Astrocyte (in vitro differentiated cells and primary cell): ENCODE data around the gene PCDHGB2. TPM values are rescaled to one million over a fixed set of nuclear protein-coding genes. Genes with fewer than 3 reads are reported as not detected.
"Not testable (repeated sequence)": the region's sequence is repeated elsewhere in the genome, so short reads cannot be mapped to it uniquely, and the experiment has no call there.

Experiments
- DNase-seq: peaks from one replicate; pipeline ENCODE4 v3.0.0-alpha.2; 2010; ENCODE audit warnings: low read depth
- FAIRE-seq: peaks from 2 replicates; lab custom pipeline; 2011; peaks lifted over from hg19 to GRCh38; lab: Jason Lieb, UNC
- H2AFZ ChIP-seq: 2 replicates; pipeline ENCODE4 v1.6.0; 2012; ENCODE audit warnings: low read depth, low read length, inconsistent platforms
- H3K27ac ChIP-seq: 2 replicates; pipeline ENCODE4 v1.5.1; 2011; ENCODE audit warnings: low read depth, low read length, inconsistent platforms
- H3K27me3 ChIP-seq: 2 replicates; pipeline ENCODE4 v1.6.0; 2011; ENCODE audit warnings: low read length, inconsistent platforms; ENCODE audit not compliant: insufficient read depth
- H3K36me3 ChIP-seq: 2 replicates; pipeline ENCODE4 v1.5.1; 2011; ENCODE audit warnings: low read length, inconsistent platforms; ENCODE audit not compliant: insufficient read depth
- H3K4me1 ChIP-seq: 2 replicates; pipeline ENCODE4 v1.5.1; 2011; ENCODE audit warnings: low read length, inconsistent platforms; ENCODE audit not compliant: insufficient read depth
- H3K4me2 ChIP-seq: 2 replicates; pipeline ENCODE4 v1.6.0; 2012; ENCODE audit warnings: low read length, inconsistent platforms
- H3K4me3 ChIP-seq: 2 replicates; pipeline ENCODE4 v1.5.1; 2011; ENCODE audit warnings: low read depth, mild to moderate bottlenecking, low read length, inconsistent platforms; ENCODE audit not compliant: insufficient read depth
- H3K79me2 ChIP-seq: 2 replicates; pipeline ENCODE4 v1.6.0; 2012; ENCODE audit warnings: mild to moderate bottlenecking, low read length, inconsistent platforms; ENCODE audit not compliant: insufficient read depth
- H3K9ac ChIP-seq: 2 replicates; pipeline ENCODE4 v1.6.0; 2012; ENCODE audit warnings: mild to moderate bottlenecking, low read length, inconsistent platforms
- H3K9me3 ChIP-seq: 2 replicates; pipeline ENCODE4 v1.5.1; 2012; ENCODE audit warnings: low read depth, mild to moderate bottlenecking, low read length, inconsistent platforms; ENCODE audit not compliant: insufficient read depth
- H4K20me1 ChIP-seq: 2 replicates; pipeline ENCODE4 v1.6.0; 2012; ENCODE audit warnings: low read length, inconsistent platforms; ENCODE audit not compliant: insufficient read depth
- H3K27ac Mint-ChIP-seq: one replicate; pipeline ENCODE4 v1.8.0; 2021; ENCODE audit warnings: mild to moderate bottlenecking, mixed read lengths; ENCODE audit not compliant: unreplicated experiment
- H3K27me3 Mint-ChIP-seq: one replicate; pipeline ENCODE4 v1.8.0; 2021; ENCODE audit warnings: low read depth, mixed read lengths; ENCODE audit not compliant: unreplicated experiment
- H3K36me3 Mint-ChIP-seq: one replicate; pipeline ENCODE4 v1.8.0; 2021; ENCODE audit warnings: low read depth, mixed read lengths; ENCODE audit not compliant: unreplicated experiment
- H3K4me1 Mint-ChIP-seq: one replicate; pipeline ENCODE4 v1.8.0; 2021; ENCODE audit warnings: low read depth, mixed read lengths; ENCODE audit not compliant: unreplicated experiment
- H3K4me3 Mint-ChIP-seq: one replicate; pipeline ENCODE4 v1.8.0; 2021; ENCODE audit warnings: mild to moderate bottlenecking, moderate library complexity, mixed read lengths; ENCODE audit not compliant: unreplicated experiment
- H3K9me3 Mint-ChIP-seq: one replicate; pipeline ENCODE4 v1.8.0; 2021; ENCODE audit warnings: mild to moderate bottlenecking, mixed read lengths; ENCODE audit not compliant: unreplicated experiment
- EZH2 ChIP-seq: IDR thresholded peaks from 2 replicates; pipeline ENCODE4 v1.6.1; 2012; ENCODE audit warnings: mild to moderate bottlenecking, low read length, inconsistent platforms; ENCODE audit not compliant: insufficient read depth
- total RNA-seq: library from RNA; stranded (reverse); gene quantifications from 2 replicates; pipeline ENCODE4 v1.2.1, GENCODE V29; 2021
- TF ChIP-seq, protein P1 (sequence below): IDR thresholded peaks from 2 replicates; pipeline ENCODE4 v1.5.1; 2011; ENCODE audit warnings: low read depth, mild to moderate bottlenecking, inconsistent platforms, low read length, moderate library complexity; ENCODE audit not compliant: insufficient read depth

Gene PCDHGB2
- total RNA-seq, 1 donor from 2014 or later: 1.4 TPM

GRCh38 chr5:141393267-141393666 is 33.5 kb downstream of the PCDHGB2 start:
- no peak overlapping the region for H3K4me3 Mint-ChIP-seq
- no peaks in the 10 kb centered on the region for H3K27me3 Mint-ChIP-seq
- H4K20me1 ChIP-seq: no peaks in the 10 kb centered on the region
- DNase-seq (no peak), FAIRE-seq (no peak)
- no peak overlapping the region for H3K27ac ChIP-seq
- H2AFZ ChIP-seq: no peak overlapping the region
- H3K27ac Mint-ChIP-seq: no peak overlapping the region
- peaks cover 26% of the 10 kb centered on the region for H3K36me3 Mint-ChIP-seq
- H3K9me3 Mint-ChIP-seq: peaks cover 42% of the 10 kb centered on the region
- no peaks in the 10 kb centered on the region for H3K36me3 ChIP-seq
- TF ChIP-seq EZH2: no peak
- TF ChIP-seq, protein P1, sequence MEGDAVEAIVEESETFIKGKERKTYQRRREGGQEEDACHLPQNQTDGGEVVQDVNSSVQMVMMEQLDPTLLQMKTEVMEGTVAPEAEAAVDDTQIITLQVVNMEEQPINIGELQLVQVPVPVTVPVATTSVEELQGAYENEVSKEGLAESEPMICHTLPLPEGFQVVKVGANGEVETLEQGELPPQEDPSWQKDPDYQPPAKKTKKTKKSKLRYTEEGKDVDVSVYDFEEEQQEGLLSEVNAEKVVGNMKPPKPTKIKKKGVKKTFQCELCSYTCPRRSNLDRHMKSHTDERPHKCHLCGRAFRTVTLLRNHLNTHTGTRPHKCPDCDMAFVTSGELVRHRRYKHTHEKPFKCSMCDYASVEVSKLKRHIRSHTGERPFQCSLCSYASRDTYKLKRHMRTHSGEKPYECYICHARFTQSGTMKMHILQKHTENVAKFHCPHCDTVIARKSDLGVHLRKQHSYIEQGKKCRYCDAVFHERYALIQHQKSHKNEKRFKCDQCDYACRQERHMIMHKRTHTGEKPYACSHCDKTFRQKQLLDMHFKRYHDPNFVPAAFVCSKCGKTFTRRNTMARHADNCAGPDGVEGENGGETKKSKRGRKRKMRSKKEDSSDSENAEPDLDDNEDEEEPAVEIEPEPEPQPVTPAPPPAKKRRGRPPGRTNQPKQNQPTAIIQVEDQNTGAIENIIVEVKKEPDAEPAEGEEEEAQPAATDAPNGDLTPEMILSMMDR: no peak
- H3K4me1 Mint-ChIP-seq: peaks cover 1% of the 10 kb centered on the region
- no peaks in the 10 kb centered on the region for H3K79me2 ChIP-seq
- no peak overlapping the region for H3K9ac ChIP-seq
- peaks cover 45% of the 10 kb centered on the region for H3K9me3 ChIP-seq
- no peak overlapping the region for H3K4me3 ChIP-seq
- H3K4me2 ChIP-seq: no peak overlapping the region
- no peaks in the 10 kb centered on the region for H3K4me1 ChIP-seq
- H3K27me3 ChIP-seq: no peaks in the 10 kb centered on the region

GRCh38 chr5:141394401-141395187 is 34.8 kb downstream of the PCDHGB2 start:
- H3K27ac ChIP-seq, H4K20me1 ChIP-seq, DNase-seq, H3K9ac ChIP-seq, H3K27ac Mint-ChIP-seq, H3K27me3 Mint-ChIP-seq, H3K4me2 ChIP-seq, H3K4me1 Mint-ChIP-seq, FAIRE-seq, H3K4me1 ChIP-seq, H3K79me2 ChIP-seq, H3K27me3 ChIP-seq, H3K4me3 Mint-ChIP-seq, H2AFZ ChIP-seq, H3K4me3 ChIP-seq, H3K36me3 ChIP-seq: not testable (repeated sequence)
- H3K36me3 Mint-ChIP-seq: peaks cover 34% of the 10 kb centered on the region
- H3K9me3 Mint-ChIP-seq: peaks cover 41% of the 10 kb centered on the region
- H3K9me3 ChIP-seq: peaks cover 44% of the 10 kb centered on the region

GRCh38 chr5:141397756-141398551 is 38.2 kb downstream of the PCDHGB2 start, which contains the start of gene PCDHGB5:
TSS of gene PCDHGB5 (plus strand) at chr5:141397947. CDS start at chr5:141398128, 181 bp downstream.
- Histone ChIP-seq H2AFZ (peak within 1 kb of the TSS; percentile 41), H3K9me3 (peaks cover 41% of the 10 kb centered on the region), H3K4me2 (peak within 1 kb of the TSS; percentile 64), H3K4me3 (peak within 1 kb of the TSS; percentile 42), H3K9ac (peak within 1 kb of the TSS; percentile 60)
- not testable (repeated sequence) for H3K4me3 Mint-ChIP-seq, H3K27me3 Mint-ChIP-seq, H3K4me1 ChIP-seq, H3K4me1 Mint-ChIP-seq, H3K27ac Mint-ChIP-seq, H3K27ac ChIP-seq, FAIRE-seq, H3K79me2 ChIP-seq, H3K27me3 ChIP-seq, H4K20me1 ChIP-seq, H3K36me3 ChIP-seq
- peaks cover 27% of the 10 kb centered on the region for H3K36me3 Mint-ChIP-seq
- TF ChIP-seq, protein P1: peak; percentile 41
- DNase-seq: peak; percentile 30
- H3K9me3 Mint-ChIP-seq: peaks cover 31% of the 10 kb centered on the region
